Stimulated activated CD8-positive, alpha-beta memory T cell treated with anti-CD3 and anti-CD28 coated beads, Interleukin-4, amount 100 ng/mL, for 24 hours (primary cell): ENCODE measurements around the gene RAP1GDS1.

ENCODE experiments used
- DNase-seq: peaks from one replicate; pipeline ENCODE4 v3.0.0-alpha.2; 2020; ENCODE audit warnings: low read depth

RAP1GDS1 gene, protein sequence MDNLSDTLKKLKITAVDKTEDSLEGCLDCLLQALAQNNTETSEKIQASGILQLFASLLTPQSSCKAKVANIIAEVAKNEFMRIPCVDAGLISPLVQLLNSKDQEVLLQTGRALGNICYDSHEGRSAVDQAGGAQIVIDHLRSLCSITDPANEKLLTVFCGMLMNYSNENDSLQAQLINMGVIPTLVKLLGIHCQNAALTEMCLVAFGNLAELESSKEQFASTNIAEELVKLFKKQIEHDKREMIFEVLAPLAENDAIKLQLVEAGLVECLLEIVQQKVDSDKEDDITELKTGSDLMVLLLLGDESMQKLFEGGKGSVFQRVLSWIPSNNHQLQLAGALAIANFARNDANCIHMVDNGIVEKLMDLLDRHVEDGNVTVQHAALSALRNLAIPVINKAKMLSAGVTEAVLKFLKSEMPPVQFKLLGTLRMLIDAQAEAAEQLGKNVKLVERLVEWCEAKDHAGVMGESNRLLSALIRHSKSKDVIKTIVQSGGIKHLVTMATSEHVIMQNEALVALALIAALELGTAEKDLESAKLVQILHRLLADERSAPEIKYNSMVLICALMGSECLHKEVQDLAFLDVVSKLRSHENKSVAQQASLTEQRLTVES

DNA sequence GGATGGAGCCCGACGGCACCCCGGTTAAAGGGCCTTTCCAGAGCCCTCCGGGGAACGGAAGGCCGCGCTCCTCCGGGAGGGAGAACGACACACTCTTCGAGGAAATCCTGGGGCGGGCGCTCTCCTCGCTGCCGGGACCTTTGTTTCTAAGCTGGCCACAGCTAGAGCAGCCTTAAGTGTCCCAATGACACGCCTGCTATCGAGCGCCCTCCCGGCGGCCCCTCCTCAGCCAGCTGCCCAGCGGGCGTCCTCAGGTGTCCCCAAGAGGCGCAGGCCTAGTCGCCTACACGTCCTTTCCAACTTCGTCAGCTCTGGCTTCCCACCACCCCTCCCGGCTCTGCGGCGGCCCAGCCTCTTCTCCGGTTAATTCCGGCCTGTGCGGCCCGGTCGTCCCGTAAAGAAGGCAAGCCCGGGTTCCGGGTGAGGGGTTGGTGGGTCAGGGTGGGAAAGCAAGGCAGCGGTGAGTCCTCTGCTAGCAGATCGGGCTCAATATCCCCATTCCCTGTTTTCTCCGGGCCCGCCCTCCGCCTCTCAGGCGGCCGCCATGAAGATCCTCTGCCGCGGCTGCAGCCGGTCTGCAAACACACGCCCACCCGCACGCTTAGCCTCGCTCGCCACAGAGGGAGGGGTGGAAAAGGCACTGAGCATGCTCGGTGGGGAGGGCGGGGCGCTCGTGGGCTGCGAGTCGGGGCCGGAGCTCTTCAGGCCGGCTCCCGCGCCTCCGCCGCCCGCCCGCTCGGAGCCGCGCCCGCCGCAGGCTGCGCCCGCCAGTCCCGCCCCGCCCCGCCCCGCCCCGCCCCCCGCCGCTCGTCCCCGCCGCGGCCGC lies at the start of gene RAP1GDS1:
RAP1GDS1 (plus strand) TSS at position 806 of the 826 bp plus-strand sequence. CDS start 182 bp downstream, outside the sequence.
- DNase-seq = peak; percentile 94

DNA sequence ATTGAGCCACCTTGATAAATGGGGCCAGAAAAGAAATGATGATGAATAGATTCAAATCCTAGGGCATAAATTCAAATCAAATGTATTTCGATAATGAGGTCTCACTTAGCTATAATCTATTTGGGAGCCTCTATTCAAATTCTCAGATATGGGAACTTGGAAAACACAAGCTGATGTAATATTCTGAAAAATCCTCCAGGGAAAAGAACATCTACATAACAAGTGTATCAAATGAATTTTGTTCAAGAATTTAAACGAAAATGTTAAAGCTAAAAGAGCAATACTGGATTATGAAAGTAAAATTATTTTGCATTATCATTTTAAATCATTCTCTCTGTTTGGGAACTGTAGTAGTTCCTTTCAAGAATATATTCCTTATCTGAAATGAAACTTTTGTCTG lies 38.9 kb upstream of the RAP1GDS1 start:
- DNase-seq = no peak

DNA sequence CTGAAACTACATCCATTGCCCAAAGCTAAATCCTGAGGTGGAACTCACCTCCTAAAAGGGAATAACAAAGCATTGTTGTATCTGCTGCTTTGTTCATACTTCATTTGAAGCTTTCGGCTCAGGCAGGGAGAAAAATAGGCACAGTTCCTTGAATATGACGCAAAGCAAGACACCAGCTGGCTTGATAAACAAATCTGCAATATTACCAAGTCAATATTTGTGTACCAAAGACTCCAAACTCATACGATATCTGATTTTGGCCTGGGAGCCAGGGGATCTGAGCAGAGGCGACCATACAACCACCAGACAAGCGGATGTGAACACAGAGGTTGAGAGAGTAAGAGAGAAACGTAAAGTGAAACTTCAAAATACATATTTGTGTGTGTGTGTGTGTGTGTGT lies 34.8 kb upstream of the RAP1GDS1 start:
- DNase-seq = no peak

DNA sequence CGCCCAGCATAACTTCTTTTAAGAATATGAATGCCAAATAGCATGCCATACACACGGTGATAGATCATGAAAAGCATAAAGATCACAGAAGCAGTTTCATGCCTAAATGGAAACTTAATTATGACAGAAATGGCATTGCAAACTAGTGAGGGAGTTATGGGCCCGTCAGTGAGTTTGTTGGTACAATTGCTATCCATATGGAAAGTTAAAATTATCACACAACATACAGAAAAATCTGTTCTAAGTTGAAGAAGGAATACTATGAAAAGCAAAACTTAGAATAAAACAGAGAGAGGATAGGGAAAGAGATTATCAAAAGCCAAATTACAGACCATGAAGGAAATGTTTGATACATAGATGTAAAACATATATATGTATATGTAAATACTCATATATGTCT lies 30.2 kb upstream of the RAP1GDS1 start:
- no peak for DNase-seq

DNA sequence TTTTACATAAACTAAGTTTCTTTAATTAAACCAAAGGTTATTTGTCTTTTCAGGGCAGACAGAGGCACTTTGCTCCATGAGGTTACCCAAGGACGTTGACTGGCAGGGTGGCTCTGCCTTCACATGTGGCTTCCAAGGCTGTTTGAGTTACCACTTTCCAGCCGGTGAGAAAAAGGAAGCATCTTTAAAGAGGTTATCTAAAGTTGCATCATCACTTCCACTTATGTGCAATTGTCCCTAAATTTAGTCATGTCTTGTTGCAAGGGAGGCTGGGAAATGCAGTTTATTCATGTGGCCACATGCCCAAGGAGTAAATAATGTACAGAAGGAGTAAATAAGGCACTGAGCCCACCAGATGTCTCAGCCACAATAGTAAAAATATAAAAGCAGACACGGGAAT lies 29.0 kb upstream of the RAP1GDS1 start:
- DNase-seq = no peak

DNA sequence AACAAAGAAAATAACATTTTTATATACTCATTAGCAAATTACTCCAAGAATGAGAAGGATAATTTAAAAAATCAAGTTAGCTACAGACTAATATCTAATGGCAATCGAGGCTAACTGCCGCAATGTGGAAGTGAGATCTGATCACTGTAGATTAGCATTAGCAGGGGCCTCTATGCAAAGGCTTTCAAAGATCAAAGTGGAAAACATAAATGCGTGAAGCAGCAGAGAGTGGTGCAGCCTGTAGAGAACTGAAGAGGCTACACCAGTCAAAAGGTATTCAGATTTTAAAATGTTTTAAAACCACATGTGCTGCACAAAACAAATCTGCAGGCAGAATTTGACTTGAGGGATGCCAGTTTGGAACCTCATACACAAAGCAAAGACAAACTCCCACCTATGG lies 24.0 kb upstream of the RAP1GDS1 start:
- no peak for DNase-seq

DNA sequence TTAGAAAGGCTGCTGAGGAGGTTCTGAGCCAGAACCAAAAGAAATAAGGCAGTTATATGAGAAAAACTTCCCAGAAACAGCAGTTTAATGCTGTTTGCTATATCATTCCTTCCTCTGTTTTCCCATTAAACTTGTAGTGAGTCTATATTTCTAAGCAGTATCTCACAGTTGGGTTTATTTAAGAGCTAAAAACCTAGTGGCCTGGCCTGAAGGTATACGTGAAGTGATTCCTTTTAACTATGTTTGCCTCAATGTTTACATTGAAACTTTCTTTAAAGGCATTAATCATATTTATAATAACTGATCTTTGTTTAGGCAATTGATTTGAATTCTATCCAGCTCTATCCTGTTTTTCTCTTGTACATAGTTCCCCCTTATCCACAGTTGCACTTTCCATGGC lies 19.1 kb upstream of the RAP1GDS1 start:
- no peak for DNase-seq

DNA sequence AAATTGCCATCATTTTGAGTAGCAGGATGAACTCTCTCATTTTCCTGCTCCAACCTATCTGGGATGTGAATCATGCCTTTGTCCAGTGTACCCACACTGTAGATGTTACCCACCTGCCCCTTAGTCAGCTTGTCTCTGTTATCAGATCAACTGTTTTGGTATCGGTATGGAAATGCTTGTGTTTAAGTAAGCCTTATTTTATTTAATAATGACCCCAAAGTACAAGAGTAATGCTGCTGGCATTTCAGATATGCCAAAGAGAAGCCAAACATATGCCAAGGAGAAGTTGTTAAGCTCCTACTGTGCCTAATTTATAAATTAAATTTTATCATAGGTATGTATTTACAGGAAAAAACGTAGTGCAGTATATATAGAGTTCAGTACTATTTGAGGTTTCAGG lies 18.6 kb upstream of the RAP1GDS1 start:
- DNase-seq = no peak

DNA sequence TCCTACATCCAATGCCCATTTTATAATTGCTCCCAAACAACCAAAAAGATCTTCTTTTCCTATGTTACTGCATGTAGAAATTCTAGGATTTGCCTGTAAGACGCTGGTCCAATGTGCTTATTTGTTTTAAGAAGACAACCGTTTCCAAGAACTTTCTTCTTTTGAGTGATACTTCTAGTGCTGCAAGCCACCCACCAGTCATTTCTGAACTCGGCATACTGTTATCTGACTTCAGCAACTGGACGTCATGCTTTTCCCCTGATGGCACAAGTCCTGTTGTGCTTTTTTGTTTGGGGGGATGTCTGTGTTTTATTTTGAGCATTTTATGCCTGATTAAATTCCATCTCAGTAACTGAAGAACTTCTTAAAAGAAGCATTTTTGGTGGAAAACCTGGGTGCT lies 16.0 kb upstream of the RAP1GDS1 start:
- no peak for DNase-seq

DNA sequence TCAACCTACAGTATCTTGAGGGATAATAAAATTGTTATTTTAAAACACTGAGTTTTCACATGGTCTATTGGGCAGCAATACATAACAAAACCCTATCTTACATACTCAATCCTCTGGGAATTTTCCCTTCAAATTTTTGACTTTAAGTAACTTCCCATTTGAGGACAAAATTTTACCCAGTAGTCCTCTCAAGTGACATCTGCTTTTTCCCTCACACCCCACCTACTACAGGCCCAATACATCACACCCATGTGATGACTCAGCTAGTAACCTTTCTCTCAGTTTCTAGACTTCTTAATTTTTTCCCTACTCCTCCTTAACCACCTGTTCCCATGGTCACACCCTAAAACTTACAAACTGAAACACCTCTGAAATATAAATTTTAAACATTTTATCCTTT lies 12.2 kb upstream of the RAP1GDS1 start:
- no peak for DNase-seq

DNA sequence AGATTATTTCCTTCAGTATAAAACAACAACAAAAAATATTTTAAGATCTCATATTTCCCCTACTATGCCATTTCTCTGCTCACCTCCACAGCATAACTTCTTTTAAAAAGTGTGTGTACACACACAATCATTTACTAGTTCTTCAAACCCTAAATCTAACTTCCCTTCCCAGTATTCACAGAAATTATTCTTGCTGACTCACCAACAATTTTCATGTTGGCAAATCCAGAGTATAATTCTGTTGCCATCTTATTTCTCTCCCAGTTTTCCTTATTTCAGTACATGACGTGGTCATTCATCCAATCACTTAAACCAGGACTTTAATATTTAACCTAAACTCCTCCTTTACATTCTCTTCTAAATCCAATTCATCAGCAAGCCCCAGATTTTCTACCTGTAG lies 11.4 kb upstream of the RAP1GDS1 start:
- DNase-seq = no peak

DNA sequence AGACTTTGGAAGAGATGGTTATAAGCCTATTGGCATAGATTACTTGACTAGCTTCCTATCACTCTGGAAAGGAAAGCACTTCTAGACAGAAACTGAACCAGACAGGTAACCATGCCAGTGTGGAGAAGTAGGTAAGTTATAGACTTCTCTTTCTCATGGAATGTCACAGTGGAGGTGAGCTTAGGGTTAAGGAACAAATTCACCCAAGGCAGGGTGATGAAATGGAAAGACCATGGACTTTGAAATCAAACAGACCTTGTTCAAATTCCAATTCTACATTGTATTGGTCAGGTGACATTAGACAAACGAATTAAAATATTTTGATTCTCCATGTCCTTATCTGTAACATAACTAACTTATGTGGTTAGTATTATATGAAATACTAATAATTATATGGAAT lies 7.7 kb upstream of the RAP1GDS1 start:
- DNase-seq = no peak

DNA sequence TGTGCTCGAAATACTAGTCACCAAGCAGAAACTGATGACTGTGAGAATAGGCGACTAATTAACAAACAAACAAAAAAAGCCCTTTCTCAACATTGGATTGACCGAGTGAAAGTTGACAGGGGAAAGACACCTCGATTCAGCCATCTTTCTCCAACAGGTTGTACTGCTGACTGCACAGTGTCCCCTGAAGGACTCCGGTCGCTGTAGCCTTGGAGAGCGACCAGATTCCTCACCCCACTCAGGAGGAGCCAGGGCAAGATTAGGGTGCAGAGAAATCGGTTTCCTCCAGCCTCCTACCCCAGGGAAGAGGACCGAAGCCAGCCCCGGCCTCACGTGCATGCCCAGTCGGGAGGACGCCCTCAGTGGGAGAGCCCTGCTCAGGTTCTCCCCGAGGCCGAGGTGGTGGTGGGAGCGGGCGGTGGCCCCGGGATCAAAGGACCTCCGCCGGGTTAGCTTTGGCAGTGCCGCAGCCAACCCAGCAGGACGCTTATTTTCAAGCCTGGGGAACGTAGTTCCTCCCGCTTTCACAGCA lies 1.1 kb upstream of the RAP1GDS1 start:
- DNase-seq = peak; percentile 3

DNA sequence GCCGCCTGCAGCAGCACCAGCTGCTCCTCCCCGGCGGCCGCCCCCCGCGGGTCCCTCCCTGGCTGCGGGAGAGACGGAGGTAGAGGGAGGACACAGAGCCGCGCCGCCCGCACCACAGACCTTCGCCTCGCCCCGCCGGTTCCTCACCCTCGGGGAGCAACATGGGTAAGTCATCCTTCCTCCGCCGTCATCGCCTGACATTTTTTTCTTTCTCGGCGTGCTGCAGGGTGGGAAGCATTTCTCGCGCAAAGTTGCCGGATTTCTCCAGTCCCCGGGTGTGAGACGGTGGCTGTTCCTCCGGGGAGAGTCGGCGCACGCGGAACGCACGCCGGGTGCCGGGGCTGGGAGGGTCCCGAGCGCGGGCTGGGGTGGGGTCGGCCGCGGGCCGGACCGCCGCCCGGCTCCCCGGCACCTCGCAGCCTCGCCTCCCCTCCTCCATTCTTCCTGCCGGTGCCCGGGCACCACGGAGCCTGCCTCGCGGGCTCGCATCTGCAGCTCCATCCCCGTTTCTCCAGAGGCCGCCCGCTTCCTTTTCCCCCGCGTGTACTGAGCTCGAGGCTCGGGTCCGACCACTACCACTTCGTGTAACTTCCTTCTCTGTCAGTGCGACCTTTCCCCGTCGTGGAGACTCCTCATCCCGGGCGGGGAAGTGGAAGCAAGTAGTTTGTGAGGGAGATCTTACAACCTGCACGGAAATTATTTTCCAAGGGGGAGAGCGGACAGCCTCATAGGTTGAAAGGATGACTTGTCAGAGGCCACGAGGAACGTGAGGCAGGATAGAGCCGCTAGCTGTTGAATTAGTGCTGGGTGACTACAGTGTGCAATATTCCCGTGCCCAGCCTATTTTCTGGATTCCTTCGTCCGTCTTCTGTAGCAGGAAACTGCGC lies 464 bp downstream of the RAP1GDS1 start:
- peak; percentile 21 for DNase-seq

DNA sequence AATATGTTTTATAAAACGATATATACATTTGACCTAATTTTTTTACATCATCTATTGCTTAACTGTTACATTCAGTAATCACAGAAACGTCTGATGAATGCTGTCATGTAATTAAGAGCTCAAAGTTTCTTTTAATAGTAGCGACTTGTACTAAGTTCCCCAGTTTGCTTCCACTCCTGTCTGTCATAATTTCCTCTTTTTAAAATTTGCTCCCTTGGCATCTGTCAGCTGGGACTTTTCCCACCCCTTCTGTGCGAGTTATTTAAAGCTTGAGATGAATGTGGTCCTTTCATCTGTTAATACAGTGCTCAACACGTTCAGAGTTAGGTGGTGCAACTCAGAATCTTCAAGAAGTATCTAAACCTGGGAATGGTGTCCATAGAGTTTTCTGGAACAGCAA lies 1.2 kb downstream of the RAP1GDS1 start:
- DNase-seq = no peak

DNA sequence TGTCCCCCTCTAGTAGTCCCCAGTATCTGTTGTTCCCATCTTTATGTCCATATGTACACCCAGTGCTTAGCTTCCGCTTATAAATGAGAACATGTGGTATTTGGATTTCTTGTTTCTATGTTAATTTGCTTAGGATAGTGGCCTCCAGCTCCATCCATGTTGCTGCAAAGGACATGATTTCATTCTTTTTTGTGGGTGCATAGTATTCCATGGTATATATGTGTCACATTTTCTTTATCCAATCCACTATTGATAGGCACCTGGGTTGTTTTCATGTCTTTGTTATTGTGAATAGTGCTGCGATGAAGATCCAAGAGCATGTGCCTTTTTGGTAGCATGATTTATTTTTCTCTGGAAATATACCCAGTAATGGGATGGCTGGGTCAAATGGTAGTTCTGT lies 6.3 kb downstream of the RAP1GDS1 start:
- DNase-seq = no peak

DNA sequence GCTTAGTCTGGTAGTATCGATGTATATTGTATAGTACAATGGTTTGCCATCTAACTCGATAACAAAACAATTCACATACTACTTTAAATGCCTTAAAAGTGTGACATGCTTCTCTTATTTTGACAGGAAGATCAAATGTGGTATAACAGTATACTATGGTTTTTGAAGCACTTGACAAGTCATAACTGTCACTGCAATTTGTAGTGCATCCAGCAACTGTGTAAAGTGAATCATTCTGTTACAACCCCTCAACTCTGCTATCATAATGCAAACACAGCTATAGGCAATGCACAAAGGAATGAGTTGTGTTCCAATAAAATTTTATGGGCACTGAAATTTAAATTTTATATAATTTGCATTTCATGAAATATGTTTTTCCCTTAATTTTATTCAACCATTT lies 14.0 kb downstream of the RAP1GDS1 start:
- DNase-seq = no peak

DNA sequence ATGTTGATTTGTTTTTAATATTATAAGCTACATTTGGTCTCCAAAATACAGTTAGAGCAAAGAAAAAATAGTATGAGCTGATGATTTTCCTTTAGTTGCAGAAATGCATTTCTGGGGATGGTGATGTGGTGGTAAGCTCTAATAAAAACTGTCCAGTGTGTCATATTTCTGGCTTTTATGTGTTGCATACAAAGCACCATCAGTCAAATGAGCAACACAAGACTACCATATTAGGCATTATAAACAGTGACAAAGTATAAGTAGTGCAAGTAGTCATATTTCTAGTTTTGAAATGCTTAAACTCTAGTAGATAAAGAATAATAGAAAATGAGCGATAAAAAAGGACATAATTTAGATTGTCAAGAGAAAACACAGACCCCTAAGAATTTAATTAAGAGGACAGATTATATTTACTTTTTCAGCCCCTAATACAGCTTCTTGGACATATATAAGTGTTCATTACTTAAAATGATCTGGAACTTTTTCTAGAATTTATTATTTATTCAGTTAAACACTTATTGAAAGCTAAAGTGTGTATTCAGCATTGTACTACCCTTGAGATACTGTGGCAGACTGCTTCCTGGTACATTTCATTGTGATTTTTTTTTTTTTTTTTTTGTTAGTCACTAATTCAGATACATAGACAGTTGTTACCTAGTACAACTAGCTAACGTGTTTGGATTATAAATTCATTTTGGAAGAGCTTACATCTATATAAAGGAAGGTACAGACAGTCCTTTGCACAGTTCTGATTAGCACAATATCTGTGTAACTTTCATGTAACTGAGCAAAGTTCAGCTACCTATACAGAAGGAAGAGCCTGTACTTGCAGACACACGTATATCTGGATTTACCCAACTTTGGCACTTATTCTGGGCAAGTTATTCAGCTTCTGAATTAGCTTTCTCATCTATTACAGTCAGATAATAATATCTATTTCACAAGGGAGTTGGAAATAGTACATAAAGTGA lies 22.3 kb downstream of the RAP1GDS1 start:
- no peak for DNase-seq

DNA sequence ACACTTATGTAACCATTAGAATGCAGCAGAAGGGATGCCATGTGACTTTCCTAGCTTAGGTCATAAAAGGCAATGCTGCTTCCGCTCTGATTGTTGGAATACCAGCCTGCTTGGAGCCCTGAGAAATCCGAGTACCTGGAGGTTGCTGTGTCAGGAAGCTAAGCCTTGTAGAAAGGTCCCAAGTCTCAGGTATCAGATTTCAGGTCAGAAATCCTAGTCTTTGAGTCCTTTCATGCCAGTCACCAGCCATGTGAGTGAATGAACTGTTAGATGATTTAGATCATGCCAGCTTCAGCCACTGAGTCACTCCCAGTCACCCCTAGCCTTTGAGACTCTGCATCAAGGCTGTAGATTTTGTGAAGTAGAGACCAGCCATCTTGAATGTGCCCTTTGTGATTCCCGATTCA lies 23.5 kb downstream of the RAP1GDS1 start:
- DNase-seq = no peak

DNA sequence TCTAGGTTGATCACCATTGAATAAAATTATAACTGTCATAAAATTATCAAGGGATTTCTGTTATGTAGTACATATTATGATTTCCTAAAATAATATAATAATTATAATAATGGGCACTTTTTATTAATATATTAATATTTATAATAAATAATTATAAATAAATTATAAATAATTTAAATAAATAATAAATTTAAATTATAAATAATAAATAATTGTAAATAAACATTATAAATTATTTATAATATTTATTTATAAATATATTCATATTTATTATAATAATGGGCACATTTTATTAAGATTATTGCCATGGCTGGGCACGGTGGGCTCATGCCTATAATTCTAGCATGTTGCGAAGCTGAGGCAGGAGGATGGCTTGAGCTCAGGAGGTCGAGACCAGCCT lies 24.5 kb downstream of the RAP1GDS1 start:
- DNase-seq = no peak
